Measurements from ENCODE around the gene LY9.

Gene LY9

DNA sequence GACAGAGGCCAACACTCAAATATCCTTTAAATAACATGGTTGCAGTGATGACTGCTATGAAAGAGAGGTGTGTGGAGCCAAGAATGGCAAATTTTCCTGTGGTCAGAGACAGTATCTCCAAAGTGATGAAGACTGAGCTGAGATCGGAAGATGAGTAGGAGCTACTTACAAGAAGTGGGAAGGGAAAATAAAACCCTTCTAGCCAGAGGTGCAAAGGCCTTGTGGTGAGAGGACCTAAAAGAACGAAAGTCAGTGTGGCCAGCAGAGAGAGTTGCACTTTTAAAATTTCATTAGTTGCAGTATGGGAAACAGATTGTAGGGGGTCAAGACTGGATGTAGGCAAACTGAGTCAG, 39.1 kb upstream of the LY9 start:
- DNase-seq (ENCODE audit: insufficient read length) (no peak), FAIRE-seq (no peak)
- TF ChIP-seq POLR2AphosphoS5 (IDR thresholded peaks at IDR 0.05; ENCODE audit: low read depth, low read length) (no peak), TAF1 (IDR thresholded peaks at IDR 0.05; ENCODE audit: borderline replicate concordance, low read depth, low read length) (no peak), POLR2A (IDR thresholded peaks at IDR 0.05; ENCODE audit: low read depth, low read length) (no peak)

DNA sequence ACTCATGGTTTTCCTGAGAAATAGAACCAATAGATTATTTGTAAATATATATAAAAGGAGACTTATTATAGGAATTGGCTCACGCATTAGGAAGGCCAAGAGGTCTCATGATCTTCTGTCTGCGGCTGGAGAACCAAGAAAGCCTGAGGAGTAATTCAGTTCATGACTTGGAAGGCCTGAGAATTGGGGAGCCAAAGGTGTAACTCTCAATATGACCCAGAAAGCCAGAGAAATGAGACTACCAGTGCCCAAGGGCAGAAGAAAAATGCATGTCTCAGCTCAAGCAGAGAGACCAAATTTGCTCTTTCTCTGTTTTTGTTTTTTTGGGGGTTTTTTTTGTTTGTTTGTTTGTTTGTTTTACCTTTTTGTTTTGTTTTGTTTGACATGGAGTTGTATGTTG, 37.5 kb upstream of the LY9 start:
- TF ChIP-seq TAF1 (IDR thresholded peaks at IDR 0.05; ENCODE audit: borderline replicate concordance, low read depth, low read length) (no peak), POLR2A (IDR thresholded peaks at IDR 0.05; ENCODE audit: low read depth, low read length) (no peak), POLR2AphosphoS5 (IDR thresholded peaks at IDR 0.05; ENCODE audit: low read depth, low read length) (no peak)
- no peak for DNase-seq (ENCODE audit: insufficient read length)
- FAIRE-seq, result no peak

DNA sequence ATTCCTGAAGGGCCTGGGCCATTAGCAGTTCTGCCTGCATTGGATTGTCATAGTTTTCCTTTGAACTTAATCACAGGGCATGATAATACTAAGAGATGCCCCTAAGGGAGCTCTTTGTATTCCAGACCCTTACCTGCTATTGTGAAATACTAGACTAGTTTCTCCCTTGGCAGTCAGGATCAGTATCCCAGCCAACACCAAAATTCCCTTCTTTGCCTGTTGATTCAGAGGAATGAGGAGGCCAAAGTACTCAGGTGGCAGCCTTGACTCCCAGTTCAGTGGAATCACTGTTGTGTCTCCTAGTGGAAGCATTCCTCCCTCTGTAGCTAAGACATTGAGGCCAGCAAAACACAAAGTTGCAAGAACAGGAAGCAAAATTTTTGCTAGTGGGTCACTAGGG, 36.2 kb upstream of the LY9 start:
- DNase-seq (ENCODE audit: insufficient read length) (no peak), FAIRE-seq (no peak)
- TF ChIP-seq TAF1 (IDR thresholded peaks at IDR 0.05; ENCODE audit: borderline replicate concordance, low read depth, low read length), result no peak
- no peak for TF ChIP-seq POLR2A (IDR thresholded peaks at IDR 0.05; ENCODE audit: low read depth, low read length)
- TF ChIP-seq POLR2AphosphoS5 (IDR thresholded peaks at IDR 0.05; ENCODE audit: low read depth, low read length), result no peak

DNA sequence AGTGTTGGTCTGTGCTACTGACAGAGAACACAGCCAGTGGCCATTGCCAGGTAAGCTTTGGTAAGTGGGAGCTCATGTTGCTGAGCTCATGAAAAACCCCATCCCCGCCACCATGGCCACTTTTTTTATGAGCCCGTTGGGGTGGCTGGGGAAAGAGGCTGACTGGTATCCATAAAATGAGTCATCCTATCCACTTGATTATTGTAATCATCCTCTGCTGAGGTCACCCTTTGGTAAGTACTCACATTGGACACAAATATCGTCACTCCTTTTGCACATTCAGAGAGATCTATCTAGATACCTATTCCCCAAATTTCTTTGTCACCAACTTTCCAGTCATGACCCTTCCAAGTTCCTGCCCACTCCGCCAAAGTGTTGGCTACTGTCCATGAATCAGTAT, 34.9 kb upstream of the LY9 start:
- TF ChIP-seq POLR2A (IDR thresholded peaks at IDR 0.05; ENCODE audit: low read depth, low read length), result no peak
- no peak for TF ChIP-seq TAF1 (IDR thresholded peaks at IDR 0.05; ENCODE audit: borderline replicate concordance, low read depth, low read length)
- no peak for TF ChIP-seq POLR2AphosphoS5 (IDR thresholded peaks at IDR 0.05; ENCODE audit: low read depth, low read length)
- DNase-seq (ENCODE audit: insufficient read length) (no peak), FAIRE-seq (no peak)

DNA sequence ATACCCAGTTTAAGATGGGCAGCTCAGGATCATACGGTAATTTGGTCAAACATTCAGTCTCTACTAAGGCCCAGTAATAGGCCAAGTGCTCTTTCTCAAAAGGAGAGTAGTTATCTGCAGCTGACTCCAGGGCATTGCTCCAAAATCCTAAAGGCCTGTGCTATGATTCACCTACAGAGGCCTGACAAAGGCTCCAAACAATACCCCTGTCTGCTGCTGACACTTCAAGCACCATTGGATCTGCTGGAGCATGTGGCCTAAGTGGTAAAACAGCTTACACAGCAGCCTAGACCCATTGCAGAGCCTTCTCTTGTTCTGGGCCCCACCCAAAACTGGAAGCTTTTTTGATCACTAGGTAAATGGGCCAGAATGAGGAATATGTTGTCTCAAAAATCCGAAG, 34.1 kb upstream of the LY9 start:
- DNase-seq (ENCODE audit: insufficient read length), result no peak
- FAIRE-seq, result no peak
- TF ChIP-seq TAF1 (IDR thresholded peaks at IDR 0.05; ENCODE audit: borderline replicate concordance, low read depth, low read length) (no peak), POLR2A (IDR thresholded peaks at IDR 0.05; ENCODE audit: low read depth, low read length) (no peak), POLR2AphosphoS5 (IDR thresholded peaks at IDR 0.05; ENCODE audit: low read depth, low read length) (no peak)

DNA sequence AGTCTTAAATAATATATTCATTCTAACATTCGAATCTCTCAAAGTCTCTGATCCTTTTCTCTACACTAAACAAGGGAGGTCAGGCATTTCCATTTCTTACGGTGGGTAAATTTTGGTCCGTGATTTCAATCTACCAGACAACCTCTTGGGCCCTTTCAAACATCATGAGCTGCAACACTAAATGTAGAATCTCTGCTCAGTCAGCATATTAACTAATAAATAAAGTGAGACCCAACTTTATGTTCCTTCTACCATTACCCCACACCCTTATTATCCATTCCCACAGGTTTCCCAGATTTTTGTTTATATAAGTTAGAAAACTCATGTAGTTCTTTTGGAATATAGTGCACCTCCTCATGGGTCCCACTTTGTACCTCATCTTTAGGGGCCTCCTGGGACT, 32.0 kb upstream of the LY9 start:
- FAIRE-seq (no peak), DNase-seq (ENCODE audit: insufficient read length) (no peak)
- TF ChIP-seq POLR2AphosphoS5 (IDR thresholded peaks at IDR 0.05; ENCODE audit: low read depth, low read length), result no peak
- no peak for TF ChIP-seq TAF1 (IDR thresholded peaks at IDR 0.05; ENCODE audit: borderline replicate concordance, low read depth, low read length)
- TF ChIP-seq POLR2A (IDR thresholded peaks at IDR 0.05; ENCODE audit: low read depth, low read length), result no peak

DNA sequence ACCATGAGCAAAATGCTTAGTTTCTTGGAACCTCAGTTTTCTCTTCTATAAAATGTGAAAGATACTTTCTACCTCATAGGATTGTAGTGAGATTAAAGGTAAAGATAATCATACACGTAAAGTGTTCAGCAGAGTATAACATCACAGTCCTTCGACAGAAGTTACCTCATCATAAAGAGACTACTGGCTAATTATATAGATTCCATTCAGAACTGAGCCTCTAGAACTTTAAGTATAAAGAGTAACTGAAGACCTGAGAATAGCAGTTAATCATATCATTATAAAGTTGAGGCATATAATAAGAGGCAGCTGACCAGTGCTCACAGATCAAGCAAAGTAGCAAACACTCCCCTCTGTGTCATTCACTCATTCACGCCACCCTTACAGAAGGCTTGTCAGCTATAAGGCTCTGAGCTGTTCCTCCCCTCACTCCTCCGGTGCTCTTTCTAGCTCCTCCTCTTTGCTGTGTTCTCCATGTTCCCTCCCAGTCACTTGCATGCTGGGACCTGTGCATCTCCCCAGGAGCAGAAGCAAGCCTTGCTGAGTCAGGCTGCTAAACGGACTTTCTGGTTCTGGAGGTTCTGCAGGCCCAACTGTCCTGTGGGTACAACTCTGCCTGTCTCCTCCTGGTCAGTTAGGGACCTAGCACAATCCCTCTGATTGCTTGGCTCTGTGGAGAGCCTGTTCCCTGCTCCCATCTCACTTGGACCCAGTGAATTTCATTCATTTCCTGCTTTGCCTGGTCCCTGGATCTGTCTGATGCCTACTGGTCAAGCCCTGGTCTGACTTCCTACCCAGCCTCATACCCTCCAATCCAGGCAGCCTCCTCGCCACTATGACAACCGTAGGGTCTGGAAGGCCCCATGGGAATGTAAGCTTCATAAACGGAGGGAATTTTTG, 28.3 kb upstream of the LY9 start:
- no peak for DNase-seq (ENCODE audit: insufficient read length)
- peak; percentile 79 for TF ChIP-seq POLR2A (IDR thresholded peaks at IDR 0.05; ENCODE audit: low read depth, low read length)
- TF ChIP-seq TAF1 (IDR thresholded peaks at IDR 0.05; ENCODE audit: borderline replicate concordance, low read depth, low read length), result no peak; the same call in 1 of the 2 replicates
- peak; percentile 86 for TF ChIP-seq POLR2AphosphoS5 (IDR thresholded peaks at IDR 0.05; ENCODE audit: low read depth, low read length)
- peak; percentile 97 for FAIRE-seq

DNA sequence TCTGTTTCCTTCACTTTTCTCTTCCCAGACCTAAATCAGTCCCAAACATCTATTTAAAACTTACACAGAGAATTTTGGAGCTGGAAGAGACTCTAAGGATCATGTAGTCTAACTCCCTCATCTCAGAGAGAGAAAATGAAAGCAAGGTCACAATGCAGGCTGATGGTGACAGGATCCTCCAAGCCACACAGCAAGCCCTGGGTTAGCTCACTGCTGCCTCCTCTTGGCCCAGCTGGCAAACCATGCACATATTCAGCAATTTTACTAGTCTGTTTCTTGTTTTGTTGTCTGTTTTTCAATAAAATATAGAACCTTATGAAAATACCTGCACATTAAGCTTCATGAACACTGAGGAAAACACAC, 27.7 kb upstream of the LY9 start:
- TF ChIP-seq TAF1 (IDR thresholded peaks at IDR 0.05; ENCODE audit: borderline replicate concordance, low read depth, low read length) (no peak), POLR2AphosphoS5 (IDR thresholded peaks at IDR 0.05; ENCODE audit: low read depth, low read length) (no peak), POLR2A (IDR thresholded peaks at IDR 0.05; ENCODE audit: low read depth, low read length) (no peak)
- no peak for FAIRE-seq

DNA sequence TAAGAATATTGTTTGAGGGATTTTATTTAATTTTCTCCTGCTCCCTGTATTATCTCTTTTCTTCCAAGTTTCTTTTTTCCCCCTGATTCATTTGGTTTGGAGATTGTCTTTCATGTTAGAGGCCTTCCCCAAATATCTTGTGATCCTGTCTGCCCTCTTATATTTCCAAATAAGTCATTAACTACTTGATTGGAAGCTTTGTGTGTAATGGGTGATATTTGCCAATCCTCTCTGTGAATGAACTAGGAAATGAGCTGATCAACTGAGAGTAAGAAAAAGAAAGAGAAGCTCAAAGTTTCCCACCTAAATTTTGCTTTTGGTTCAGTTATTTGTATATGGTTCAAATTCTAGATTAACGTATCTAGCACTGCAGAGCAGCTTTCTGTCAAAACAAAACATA, 23.6 kb upstream of the LY9 start:
- DNase-seq (ENCODE audit: insufficient read length) (no peak), FAIRE-seq (no peak)
- TF ChIP-seq TAF1 (IDR thresholded peaks at IDR 0.05; ENCODE audit: borderline replicate concordance, low read depth, low read length) (no peak), POLR2A (IDR thresholded peaks at IDR 0.05; ENCODE audit: low read depth, low read length) (no peak), POLR2AphosphoS5 (IDR thresholded peaks at IDR 0.05; ENCODE audit: low read depth, low read length) (no peak)

More for the DNA sequence above, 27.7 kb upstream of the LY9 start:
- DNase-seq (ENCODE audit: insufficient read length), result peak; percentile 42

DNA sequence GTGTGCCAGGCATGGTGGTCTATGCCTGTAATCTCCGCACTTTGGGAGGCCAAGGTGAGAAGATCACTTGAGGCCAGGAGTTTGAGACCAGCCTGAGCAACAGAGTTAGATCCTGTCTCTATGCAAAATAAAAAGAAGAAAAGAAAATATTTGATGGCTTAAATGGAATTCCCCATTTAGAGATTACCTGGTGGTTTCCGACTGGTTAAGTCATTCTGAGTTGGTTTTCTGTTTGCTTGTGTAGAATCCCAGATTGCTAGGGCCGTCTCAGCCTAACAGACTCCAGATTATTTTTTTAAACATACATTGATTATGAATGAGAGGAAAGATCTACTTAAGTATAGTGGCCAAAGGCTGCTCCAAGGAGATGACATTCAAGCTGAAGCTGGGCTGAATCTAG, 22.9 kb upstream of the LY9 start:
- TF ChIP-seq POLR2A (IDR thresholded peaks at IDR 0.05; ENCODE audit: low read depth, low read length) (no peak), TAF1 (IDR thresholded peaks at IDR 0.05; ENCODE audit: borderline replicate concordance, low read depth, low read length) (no peak), POLR2AphosphoS5 (IDR thresholded peaks at IDR 0.05; ENCODE audit: low read depth, low read length) (no peak)
- no peak for FAIRE-seq
- DNase-seq (ENCODE audit: insufficient read length), result no peak

DNA sequence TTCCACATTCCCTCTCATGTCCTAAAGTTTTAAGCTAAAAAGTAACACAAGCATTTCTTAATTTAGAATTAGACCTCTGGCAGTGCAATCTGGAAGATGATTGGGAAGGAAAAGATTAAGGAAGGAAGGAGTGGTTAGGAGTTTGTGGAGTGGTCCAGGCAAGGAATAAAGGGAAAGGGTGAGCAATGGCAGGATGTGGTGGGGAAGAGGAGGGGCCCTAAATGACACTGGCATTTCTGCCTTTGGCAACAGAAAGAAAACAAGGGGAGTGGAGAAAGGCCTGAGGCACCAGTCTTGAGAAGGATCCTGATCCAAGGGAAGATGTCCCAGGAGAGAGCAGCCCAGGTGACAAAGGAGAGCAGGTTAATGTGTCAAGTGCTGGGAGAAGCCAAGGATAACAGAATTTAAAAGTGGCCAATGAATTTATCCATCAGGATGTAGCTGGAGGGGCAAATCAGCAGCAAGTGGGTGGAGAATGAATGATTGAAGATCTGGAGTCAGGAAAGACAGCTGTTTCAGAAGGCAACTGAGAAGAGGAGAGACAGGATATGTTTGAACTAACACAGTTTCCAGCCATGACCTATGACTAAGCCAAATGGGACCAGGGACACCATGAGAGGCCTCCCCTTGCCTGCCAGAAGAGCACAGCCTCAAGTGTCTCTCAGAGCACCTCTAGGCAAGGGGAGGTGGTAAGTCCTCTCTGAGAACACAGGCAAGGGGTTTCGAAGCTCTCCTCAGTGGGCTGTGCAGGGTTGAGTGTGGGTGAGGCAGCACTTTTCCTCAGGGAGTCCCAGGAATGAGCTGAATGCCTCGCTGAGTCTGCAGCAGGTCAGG, 20.9 kb upstream of the LY9 start:
- TF ChIP-seq POLR2A (IDR thresholded peaks at IDR 0.05; ENCODE audit: low read depth, low read length), result no peak
- TF ChIP-seq POLR2AphosphoS5 (IDR thresholded peaks at IDR 0.05; ENCODE audit: low read depth, low read length), result no peak
- no peak for TF ChIP-seq TAF1 (IDR thresholded peaks at IDR 0.05; ENCODE audit: borderline replicate concordance, low read depth, low read length)
- FAIRE-seq (peak; percentile 48), DNase-seq (ENCODE audit: insufficient read length) (no peak)

Data from GM12892 (cell line).